ENCODE measurements around the gene TAF5L.

The TAF5L gene

DNA sequence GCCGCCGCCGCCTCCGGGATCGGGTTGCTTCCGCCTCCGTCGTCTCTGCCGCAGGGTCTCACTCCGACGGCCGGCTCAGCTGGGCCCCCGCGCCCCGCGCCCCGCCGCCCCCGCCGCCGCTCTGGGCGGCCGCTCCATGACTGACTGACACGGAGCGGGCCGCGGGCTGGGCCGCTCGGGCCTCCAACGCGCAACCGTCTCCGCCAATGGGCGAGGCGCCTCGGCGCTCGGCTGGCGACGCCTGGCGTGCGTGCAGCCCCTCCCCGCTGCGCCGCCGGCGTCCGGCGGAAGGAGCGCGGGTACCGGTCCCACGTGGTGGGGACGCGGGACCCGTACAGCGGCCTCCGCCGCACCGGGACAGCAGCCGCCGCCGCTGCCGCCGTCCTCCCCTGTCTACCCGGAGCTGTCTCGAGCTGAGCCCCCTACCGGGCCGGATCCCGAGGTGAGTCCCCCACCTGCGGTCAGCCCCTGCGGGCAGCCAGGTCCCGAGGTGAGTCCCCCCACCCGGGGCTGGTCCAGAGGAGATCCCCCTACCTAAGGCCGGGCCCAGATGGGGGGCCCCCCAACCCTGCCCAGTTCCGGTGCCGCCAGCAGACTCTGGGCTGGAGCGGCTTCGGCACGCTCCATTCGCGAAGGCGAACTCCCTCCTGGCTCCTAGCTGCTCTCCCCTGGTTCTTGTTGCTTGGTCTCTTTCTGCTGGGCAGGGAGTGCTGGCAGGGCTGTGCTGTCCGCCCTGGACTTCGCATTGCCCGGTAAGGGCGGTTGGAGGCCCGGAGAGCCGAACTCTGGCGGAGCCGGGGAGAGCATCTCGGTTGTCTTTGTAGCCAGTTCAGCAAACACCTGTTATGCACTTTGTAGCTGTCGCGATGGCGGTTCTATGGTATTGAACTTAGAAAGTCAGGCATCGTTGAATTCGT lies at the start of gene TAF5L, which contains the start of gene URB2:
Gene TAF5L (minus strand): TSS at position 208 of the 917 bp plus-strand sequence. CDS start 11,640 bp downstream, outside the sequence.
Gene URB2 (plus strand): TSS at position 333 of the 917 bp plus-strand sequence. CDS start 1,387 bp downstream, outside the sequence.
- FAIRE-seq, result no peak

DNA sequence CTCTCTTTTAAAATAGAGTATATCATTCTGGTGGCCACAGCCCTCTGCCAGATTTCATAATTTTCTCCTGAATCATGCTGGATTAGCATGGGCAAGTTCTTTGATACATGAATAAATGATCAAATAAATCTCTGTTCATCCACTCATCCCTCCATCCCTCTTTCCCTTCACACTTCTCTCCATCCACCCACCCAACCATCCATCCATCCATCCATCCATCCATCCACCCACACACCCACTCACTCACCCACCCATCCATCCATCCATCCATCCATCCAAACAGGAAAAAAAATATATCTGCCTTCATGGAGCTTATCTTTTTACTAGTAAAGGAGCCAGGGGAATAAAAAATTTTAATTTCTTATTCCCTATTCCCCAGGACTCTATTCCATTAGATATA lies 49.5 kb upstream of the TAF5L start:
- no peak for FAIRE-seq

DNA sequence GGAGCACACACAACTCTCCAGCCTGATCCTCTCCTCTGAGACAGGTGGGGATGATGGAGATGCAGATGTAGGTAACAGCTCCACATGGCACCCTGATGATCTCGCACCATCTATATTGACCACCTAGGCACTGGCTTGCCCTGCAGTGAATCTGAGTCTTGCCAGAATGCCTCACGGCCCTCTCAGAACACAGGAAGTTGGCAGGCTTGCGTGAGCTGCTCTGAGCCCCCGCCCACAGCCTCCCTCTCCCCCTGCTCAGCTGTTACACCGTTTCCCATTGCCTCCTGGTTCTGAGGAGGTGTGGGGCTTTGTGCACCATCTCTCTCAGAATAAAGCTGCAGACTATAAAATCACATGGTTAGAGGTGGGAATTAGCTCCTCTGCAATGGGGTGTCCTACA lies 48.1 kb upstream of the TAF5L start:
- no peak for FAIRE-seq

DNA sequence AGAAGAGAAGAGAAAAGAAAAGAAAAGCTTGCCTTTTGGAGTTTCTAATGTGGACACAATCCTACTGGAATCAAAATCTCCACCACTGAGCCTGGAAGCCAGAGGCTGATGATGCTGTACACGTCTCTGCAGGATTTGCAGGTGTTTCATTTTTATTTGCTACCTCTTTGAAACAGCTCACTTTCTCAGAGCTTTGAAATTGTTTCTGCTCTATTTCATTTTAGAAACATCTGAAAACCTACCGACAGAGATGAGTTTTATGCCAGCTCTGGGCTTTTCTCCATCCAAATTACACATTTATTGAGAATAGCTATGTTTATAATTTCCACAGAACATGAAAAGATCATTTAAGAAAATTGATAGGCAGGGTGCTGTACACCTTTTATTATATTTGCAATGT lies 46.3 kb upstream of the TAF5L start:
- FAIRE-seq, result no peak

- no peak for FAIRE-seq
Measured at GRCh38 chr1:229671310-229671709, 45.4 kb upstream of the TAF5L start.

- no peak for FAIRE-seq
Measured at GRCh38 chr1:229669333-229669732, 43.4 kb upstream of the TAF5L start.

DNA sequence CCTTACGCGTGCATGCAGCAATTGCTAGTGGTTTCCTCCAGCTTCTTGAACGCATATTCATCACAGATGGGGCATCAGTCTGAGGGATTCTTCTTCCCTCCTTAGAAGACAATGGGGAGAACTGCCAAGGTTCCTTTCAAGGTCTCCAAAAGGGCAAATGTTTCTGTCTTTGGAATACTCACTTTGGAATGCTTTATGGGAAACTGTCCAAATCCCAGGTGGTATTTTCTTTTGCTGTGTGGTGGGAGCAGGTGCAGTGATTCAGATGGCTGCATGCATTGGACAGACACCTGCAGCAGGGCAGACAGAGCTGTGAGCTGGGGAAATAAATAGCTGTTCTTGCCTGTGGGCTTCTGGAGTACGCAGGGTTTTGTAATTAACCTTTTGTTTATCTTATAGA lies 40.7 kb upstream of the TAF5L start:
- no peak for FAIRE-seq

- no peak for FAIRE-seq
Measured at GRCh38 chr1:229665912-229666558, 40.1 kb upstream of the TAF5L start.

DNA sequence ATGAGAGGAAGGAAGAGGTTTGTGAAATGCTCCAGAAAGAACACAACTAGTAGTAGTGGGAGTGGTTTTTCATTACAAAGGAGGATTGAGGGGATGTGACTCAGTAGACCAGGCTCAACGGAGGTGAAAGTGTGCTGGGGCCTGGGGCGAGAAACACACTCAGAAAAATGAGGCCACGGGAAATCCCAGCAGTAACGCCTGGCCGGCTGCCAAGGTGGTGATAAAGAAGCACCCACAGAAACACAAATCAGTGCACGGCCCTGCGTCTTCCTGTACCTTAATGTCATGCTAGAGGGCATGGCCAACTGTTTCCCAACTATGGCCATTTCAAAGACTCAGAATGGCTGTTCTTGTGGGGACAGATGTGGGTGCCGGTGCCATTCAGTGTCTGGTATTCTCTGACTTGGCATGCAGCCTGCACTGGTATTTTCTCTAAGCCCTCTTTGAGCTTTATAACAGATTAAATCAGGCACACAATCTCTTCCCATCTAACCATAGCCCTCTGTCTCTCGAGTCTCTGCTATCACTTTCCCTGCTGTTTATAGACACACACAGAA lies 38.3 kb upstream of the TAF5L start:
- FAIRE-seq, result no peak

DNA sequence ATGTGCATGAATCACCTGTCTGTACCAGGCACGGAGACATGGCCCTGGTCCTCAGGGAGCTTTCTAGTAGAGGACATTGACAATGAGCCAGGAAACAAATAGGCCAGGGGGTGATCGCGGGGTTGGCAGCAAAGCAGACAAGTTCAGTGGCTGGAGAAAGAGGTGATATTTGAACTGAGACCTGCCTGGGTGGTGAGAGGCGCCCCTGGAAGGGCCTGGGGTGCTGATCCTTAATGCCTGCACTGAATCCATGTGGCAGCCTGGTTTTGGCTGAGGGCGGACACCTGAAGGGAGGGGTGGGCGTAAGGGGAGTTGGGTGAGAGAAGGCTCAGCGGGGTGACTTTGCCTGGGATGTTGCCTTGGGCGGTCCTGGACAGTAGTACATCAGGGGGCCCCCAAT lies 36.0 kb upstream of the TAF5L start:
- no peak for FAIRE-seq

DNA sequence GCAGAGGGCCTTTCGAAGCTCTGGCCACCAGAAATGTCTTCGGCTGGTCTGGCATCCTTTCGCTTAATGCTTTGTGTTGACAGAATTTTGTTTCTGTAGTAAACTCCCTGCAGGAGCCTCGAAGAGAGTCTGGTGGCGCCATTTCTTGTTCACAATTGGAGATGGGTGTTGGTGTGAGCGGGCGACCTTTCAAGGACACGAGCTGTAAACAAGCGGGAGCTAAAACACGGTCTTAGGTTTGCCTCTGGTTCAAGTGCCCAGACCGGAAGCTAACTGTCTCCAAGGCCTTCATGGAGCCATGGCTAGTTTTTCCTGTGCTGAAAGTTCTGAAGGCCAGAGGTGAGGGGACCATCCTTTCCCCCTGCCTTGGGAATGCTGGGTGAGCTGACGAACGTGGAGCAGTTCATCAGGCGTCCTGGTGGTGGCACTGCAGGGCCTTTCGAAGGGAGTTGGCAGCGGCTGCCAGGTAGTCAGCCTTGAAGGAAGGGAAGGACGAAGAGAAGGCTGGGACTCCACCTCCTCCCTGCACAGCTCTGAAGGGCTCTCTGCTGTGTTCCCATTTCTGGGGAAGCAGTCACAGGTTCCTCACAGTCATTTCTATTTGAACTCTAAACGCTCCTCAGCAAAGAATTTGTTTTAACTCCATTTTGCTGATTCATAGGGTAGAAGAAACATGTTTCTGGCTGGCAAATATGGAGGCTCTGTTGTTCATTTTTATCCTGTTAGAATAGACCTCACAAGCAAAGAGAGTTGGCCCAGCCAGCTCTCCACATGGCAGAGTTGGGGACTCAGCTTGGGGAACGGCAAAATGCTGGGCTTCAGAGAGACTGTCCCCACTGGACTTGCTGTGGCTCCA lies 35.3 kb upstream of the TAF5L start:
- no peak for FAIRE-seq

GRCh38 chr1:229657993-229658755 lies 32.3 kb upstream of the TAF5L start:
- no peak for FAIRE-seq

GRCh38 chr1:229655781-229656180 lies 29.9 kb upstream of the TAF5L start:
- no peak for FAIRE-seq

DNA sequence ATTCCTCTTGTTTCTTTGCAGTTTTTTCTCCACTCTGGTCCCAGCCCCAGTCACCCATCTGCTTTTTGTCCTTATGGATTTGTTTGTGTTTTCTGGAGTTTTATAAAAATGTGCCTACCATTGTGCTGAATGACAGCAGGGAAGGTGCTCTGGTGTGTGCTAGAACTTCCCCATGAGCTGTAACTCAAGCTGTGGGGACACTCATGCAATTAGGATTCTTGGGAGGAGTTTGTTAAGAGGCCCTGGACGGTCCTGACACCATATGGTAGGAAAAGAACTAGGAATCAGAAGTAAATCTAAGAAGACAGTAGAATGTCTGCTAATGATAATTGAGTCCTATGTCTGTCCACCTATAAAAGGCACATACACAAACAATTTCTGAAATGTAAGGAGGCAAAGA lies 27.5 kb upstream of the TAF5L start:
- no peak for FAIRE-seq

GRCh38 chr1:229651546-229651945 lies 25.6 kb upstream of the TAF5L start:
- no peak for FAIRE-seq

DNA sequence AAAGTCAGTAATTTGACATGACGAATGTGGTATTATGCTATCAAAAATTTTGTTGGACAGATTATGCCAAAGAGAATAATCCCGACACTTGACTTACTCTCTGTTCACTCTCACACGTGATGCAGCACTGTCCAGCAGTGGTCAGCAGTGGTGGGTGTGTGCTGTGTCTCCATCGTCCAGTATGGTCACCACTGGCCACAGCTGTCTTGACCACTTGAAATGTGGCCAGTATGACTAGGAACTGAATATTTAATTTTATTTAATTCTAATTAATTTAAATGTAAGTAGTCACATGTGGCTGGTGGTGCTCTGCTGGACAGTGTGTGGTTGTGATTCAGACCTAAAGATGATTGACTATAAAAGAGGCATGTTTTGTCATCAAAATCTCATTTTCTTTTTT lies 24.1 kb upstream of the TAF5L start:
- no peak for FAIRE-seq

DNA sequence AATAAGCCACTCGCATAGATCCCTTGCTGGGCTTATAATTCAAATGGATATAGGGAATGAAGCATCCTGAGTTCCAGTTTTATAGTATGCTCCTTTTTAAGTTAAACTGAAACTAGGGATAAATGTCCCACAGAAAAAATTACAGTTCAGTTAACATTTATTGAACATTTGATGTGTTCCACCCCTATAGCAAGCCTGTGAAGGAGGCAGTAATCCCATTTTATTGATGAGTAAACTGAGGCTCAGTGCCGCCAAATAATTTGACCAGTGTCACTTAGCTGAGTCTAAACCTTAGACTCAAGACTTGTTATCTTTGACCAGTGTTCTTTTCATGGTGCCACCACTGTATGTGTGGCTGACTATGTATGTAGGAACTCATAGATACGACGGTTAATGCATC lies 22.5 kb upstream of the TAF5L start:
- no peak for FAIRE-seq

GRCh38 chr1:229645324-229645993 lies 19.5 kb upstream of the TAF5L start:
- no peak for FAIRE-seq

- no peak for FAIRE-seq
Measured at GRCh38 chr1:229643996-229644745, 18.2 kb upstream of the TAF5L start.

- no peak for FAIRE-seq
Measured at GRCh38 chr1:229642970-229643369, 17.0 kb upstream of the TAF5L start.

DNA sequence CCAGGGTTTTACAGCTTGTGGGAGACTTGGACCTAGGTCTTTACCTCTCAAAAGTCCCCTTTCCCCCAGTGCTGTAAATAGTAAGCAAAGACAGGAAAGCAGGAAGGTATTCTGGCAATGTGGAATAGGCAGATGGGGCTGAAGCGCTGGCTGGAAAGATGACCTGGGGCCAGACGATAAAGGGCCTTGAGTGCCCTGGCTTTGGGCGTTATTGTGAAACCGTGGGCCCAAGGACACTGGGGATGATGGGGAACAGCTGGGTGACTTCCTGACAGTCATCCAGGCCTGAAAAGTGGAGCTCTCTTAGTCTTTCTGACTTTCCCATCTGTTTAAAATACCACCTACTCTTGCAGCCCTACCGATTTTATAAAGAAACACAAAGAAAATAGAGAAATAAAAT lies 16.5 kb upstream of the TAF5L start:
- FAIRE-seq, result no peak
